HG03378 (cell line): ENCODE data around the gene SMG6.
"Not testable (repeated sequence)": the region's sequence is repeated elsewhere in the genome, so short reads cannot be mapped to it uniquely, and the experiment has no call there.

ENCODE experiments used
- ATAC-seq: cut with Tn5 transposase; IDR thresholded peaks from one replicate; pipeline ENCODE4 v1.9.1; 2021; ENCODE audit warnings: mild to moderate bottlenecking, moderate library complexity; ENCODE audit not compliant: unreplicated experiment

Gene SMG6

GRCh38 chr17:2181206-2181896, 122.2 kb downstream of the SMG6 start:
- no peak for ATAC-seq

GRCh38 chr17:2180768-2181167, 122.8 kb downstream of the SMG6 start:
- no peak for ATAC-seq

- ATAC-seq = no peak
These were observed 123.8 kb downstream of the SMG6 start for GRCh38 chr17:2179615-2180295.

GRCh38 chr17:2178798-2179501, 124.6 kb downstream of the SMG6 start:
- no peak for ATAC-seq

GRCh38 chr17:2177235-2177811, 126.3 kb downstream of the SMG6 start:
- ATAC-seq = no peak

GRCh38 chr17:2176499-2177169, 127.0 kb downstream of the SMG6 start:
- no peak for ATAC-seq

GRCh38 chr17:2175294-2175628, 128.3 kb downstream of the SMG6 start:
- ATAC-seq = no peak

- no peak for ATAC-seq
These were observed 128.9 kb downstream of the SMG6 start for GRCh38 chr17:2174468-2175293.

- ATAC-seq = no peak
These were observed 129.6 kb downstream of the SMG6 start for GRCh38 chr17:2174014-2174413.

- no peak for ATAC-seq
These were observed 130.6 kb downstream of the SMG6 start for GRCh38 chr17:2172999-2173398.

GRCh38 chr17:2172077-2172851, 131.3 kb downstream of the SMG6 start:
- no peak for ATAC-seq

- no peak for ATAC-seq
These were observed 131.9 kb downstream of the SMG6 start for GRCh38 chr17:2171702-2172076.

- ATAC-seq = no peak
These were observed 133.6 kb downstream of the SMG6 start for GRCh38 chr17:2170023-2170422.

GRCh38 chr17:2165723-2166122, 137.9 kb downstream of the SMG6 start:
- not testable (repeated sequence) for ATAC-seq

- no peak for ATAC-seq
These were observed 145.2 kb downstream of the SMG6 start for GRCh38 chr17:2158396-2158780.

- ATAC-seq = no peak
These were observed 145.8 kb downstream of the SMG6 start for GRCh38 chr17:2157675-2158395.

- no peak for ATAC-seq
These were observed 146.5 kb downstream of the SMG6 start for GRCh38 chr17:2157081-2157480.

GRCh38 chr17:2156666-2157065, 146.9 kb downstream of the SMG6 start:
- no peak for ATAC-seq

- ATAC-seq = no peak
These were observed 148.0 kb downstream of the SMG6 start for GRCh38 chr17:2155573-2155972.
